ENCODE results near the gene ZNF821. TPM values are rescaled to one million over a fixed set of nuclear protein-coding genes. Genes with fewer than 3 reads are reported as not detected.

The ZNF821 gene
- total RNA-seq, 1 experiment from 2014 or later: 6.4 TPM

GRCh38 chr16:71904239-71904638 lies 20.3 kb upstream of the ZNF821 start:
- DNase-seq (ENCODE audit: low read depth, low spot score) (no peak), ATAC-seq (no peak)
- H3K27me3 ChIP-seq (ENCODE audit: control insufficient read depth, insufficient read depth, low read length): no peaks in the 10 kb centered on the region
- BruUV-seq (replicated peaks): no TSS peak
- no peaks in the 10 kb centered on the region for H3K36me3 ChIP-seq (ENCODE audit: control insufficient read depth, insufficient read depth, low read length)
- TF ChIP-seq, protein P1, sequence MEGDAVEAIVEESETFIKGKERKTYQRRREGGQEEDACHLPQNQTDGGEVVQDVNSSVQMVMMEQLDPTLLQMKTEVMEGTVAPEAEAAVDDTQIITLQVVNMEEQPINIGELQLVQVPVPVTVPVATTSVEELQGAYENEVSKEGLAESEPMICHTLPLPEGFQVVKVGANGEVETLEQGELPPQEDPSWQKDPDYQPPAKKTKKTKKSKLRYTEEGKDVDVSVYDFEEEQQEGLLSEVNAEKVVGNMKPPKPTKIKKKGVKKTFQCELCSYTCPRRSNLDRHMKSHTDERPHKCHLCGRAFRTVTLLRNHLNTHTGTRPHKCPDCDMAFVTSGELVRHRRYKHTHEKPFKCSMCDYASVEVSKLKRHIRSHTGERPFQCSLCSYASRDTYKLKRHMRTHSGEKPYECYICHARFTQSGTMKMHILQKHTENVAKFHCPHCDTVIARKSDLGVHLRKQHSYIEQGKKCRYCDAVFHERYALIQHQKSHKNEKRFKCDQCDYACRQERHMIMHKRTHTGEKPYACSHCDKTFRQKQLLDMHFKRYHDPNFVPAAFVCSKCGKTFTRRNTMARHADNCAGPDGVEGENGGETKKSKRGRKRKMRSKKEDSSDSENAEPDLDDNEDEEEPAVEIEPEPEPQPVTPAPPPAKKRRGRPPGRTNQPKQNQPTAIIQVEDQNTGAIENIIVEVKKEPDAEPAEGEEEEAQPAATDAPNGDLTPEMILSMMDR (IDR thresholded peaks at IDR 0.05): no peak
- TF ChIP-seq POLR2AphosphoS5 (IDR thresholded peaks at IDR 0.05; ENCODE audit: low read depth, low read length): no peak
- TF ChIP-seq SIN3A (IDR thresholded peaks at IDR 0.05; ENCODE audit: borderline replicate concordance, insufficient read depth, low read depth, low read length): no peak
- no peak for TF ChIP-seq TCF7L2 (IDR thresholded peaks at IDR 0.05; ENCODE audit: low read depth, low read length)
- TF ChIP-seq, protein P2, sequence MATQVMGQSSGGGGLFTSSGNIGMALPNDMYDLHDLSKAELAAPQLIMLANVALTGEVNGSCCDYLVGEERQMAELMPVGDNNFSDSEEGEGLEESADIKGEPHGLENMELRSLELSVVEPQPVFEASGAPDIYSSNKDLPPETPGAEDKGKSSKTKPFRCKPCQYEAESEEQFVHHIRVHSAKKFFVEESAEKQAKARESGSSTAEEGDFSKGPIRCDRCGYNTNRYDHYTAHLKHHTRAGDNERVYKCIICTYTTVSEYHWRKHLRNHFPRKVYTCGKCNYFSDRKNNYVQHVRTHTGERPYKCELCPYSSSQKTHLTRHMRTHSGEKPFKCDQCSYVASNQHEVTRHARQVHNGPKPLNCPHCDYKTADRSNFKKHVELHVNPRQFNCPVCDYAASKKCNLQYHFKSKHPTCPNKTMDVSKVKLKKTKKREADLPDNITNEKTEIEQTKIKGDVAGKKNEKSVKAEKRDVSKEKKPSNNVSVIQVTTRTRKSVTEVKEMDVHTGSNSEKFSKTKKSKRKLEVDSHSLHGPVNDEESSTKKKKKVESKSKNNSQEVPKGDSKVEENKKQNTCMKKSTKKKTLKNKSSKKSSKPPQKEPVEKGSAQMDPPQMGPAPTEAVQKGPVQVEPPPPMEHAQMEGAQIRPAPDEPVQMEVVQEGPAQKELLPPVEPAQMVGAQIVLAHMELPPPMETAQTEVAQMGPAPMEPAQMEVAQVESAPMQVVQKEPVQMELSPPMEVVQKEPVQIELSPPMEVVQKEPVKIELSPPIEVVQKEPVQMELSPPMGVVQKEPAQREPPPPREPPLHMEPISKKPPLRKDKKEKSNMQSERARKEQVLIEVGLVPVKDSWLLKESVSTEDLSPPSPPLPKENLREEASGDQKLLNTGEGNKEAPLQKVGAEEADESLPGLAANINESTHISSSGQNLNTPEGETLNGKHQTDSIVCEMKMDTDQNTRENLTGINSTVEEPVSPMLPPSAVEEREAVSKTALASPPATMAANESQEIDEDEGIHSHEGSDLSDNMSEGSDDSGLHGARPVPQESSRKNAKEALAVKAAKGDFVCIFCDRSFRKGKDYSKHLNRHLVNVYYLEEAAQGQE (IDR thresholded peaks at IDR 0.05; ENCODE audit: insufficient read depth in 1 of 2, low read depth in 2 of 2, low read length in 1 of 2): no peak
- ChIA-PET POLR2A (no interaction called here), CTCF (no interaction called here)
- intact Hi-C loops (cut with micrococcal nuclease; ENCODE audit: unreplicated experiment) (no loop called here), in situ Hi-C loops (cut with HindIII; ENCODE audit: low pct_unique_long_range_greater_than_20kb, low sequenced_read_pairs) (no loop called here)
- H3K9me3 ChIP-seq (ENCODE audit: control insufficient read depth, insufficient read depth, low read depth, low read length): no peaks in the 10 kb centered on the region
- H3K4me3 ChIP-seq (ENCODE audit: low read depth in 2 of 2, low read length in 2 of 2): no peak overlapping the region
- 0 out of 2 replicates have a peak, but pooled peaks cover 3% of the 10 kb centered on the region for H3K4me1 ChIP-seq (ENCODE audit: control insufficient read depth, insufficient read depth, low read length)
- H3K27ac ChIP-seq (ENCODE audit: low read length): no peak overlapping the region

- Histone ChIP-seq H3K4me1 (ENCODE audit: control insufficient read depth, insufficient read depth, low read length) (0 out of 2 replicates have a peak, but pooled peaks cover 3% of the 10 kb centered on the region), H3K36me3 (ENCODE audit: control insufficient read depth, insufficient read depth, low read length) (no peaks in the 10 kb centered on the region), H3K27me3 (ENCODE audit: control insufficient read depth, insufficient read depth, low read length) (no peaks in the 10 kb centered on the region), H3K9me3 (ENCODE audit: control insufficient read depth, insufficient read depth, low read depth, low read length) (no peaks in the 10 kb centered on the region), H3K4me3 (ENCODE audit: low read depth in 2 of 2, low read length in 2 of 2) (no peak overlapping the region), H3K27ac (ENCODE audit: low read length) (no peak overlapping the region)
- DNase-seq (ENCODE audit: low read depth, low spot score) (no peak), ATAC-seq (no peak)
- TF ChIP-seq, protein P2 (IDR thresholded peaks at IDR 0.05; ENCODE audit: insufficient read depth in 1 of 2, low read depth in 2 of 2, low read length in 1 of 2): no peak
- TF ChIP-seq POLR2AphosphoS5 (IDR thresholded peaks at IDR 0.05; ENCODE audit: low read depth, low read length) (no peak), TCF7L2 (IDR thresholded peaks at IDR 0.05; ENCODE audit: low read depth, low read length) (no peak), SIN3A (IDR thresholded peaks at IDR 0.05; ENCODE audit: borderline replicate concordance, insufficient read depth, low read depth, low read length) (no peak)
- TF ChIP-seq, protein P1 (IDR thresholded peaks at IDR 0.05): no peak
- in situ Hi-C loops (cut with HindIII; ENCODE audit: low pct_unique_long_range_greater_than_20kb, low sequenced_read_pairs) (no loop called here), intact Hi-C loops (cut with micrococcal nuclease; ENCODE audit: unreplicated experiment) (no loop called here)
- CTCF ChIA-PET: no interaction called here
- no TSS peak for BruUV-seq (replicated peaks)
- POLR2A ChIA-PET: no interaction called here
These were observed 19.6 kb upstream of the ZNF821 start for GRCh38 chr16:71903608-71904007.
